GM12892 (cell line): ENCODE results near the gene NUDT3.

Source experiments
- POLR2A ChIP-seq: IDR thresholded peaks from 2 replicates; pipeline ENCODE4 v1.6.1; 2011; ENCODE audit warnings: low read depth, low read length, control low read depth
- POLR2AphosphoS5 ChIP-seq: IDR thresholded peaks from 2 replicates; pipeline ENCODE4 v1.6.1; 2011; ENCODE audit warnings: low read depth, low read length, control low read depth

DNA sequence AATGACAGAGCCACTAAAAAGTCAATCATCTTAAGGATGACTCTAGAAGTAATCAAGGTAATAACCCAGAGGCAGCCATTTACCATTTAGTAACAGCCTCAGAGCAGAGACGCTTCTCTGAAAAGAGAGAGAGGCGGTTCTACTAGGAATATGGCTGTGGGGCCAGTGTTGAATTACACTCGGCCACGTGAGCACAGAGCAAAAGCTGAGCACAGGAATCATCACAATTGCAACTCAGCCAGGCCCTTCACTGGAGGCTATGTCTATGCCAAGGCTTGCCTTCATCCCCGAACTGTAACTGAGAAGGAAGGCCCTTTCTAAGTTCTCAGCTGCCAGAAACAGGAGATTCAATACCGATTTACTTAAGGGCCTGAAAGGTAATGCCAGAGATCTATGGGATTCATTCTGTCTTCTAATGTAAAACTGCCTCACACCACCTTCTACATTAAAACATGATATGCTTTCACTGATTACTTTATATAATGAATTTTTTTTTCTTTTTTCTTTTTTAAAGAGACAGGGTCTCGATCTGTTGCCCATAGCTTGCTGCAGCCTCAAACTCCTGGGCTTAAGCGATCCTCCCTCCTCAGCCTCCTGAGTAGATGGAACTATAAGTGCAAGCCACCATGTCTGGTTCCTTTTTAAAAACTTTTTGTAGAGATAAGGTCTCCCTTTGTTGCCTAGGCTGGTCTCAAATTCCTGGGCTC lies 67.6 kb downstream of the NUDT3 start:
- TF ChIP-seq POLR2A (no peak), POLR2AphosphoS5 (no peak)
